Liver (tissue), 3 donors: ENCODE results near the gene DPF3.

Experiments used
- CTCF ChIP-seq: fragments of 150-350 bp; IDR thresholded peaks from 2 replicates; pipeline ENCODE4 v1.5.1; 2017; ENCODE audit warnings: improper control_type of control experiment, low read depth, low read length; ENCODE audit not compliant: missing input control
- REST ChIP-seq: IDR thresholded peaks from 2 replicates; pipeline ENCODE4 v1.6.1; 2016; ENCODE audit warnings: antibody characterized with exemption, mild to moderate bottlenecking
- SP1 ChIP-seq: IDR thresholded peaks from 2 replicates; pipeline ENCODE4 v1.6.1; 2018; ENCODE audit warnings: antibody characterized with exemption, mild to moderate bottlenecking
- TAF1 ChIP-seq: conservative IDR thresholded peaks from 2 replicates; pipeline ENCODE4 v1.6.1; 2016; ENCODE audit warnings: antibody characterized with exemption, mild to moderate bottlenecking
- YY1 ChIP-seq: IDR thresholded peaks from 2 replicates; pipeline ENCODE4 v1.6.1; 2016; ENCODE audit warnings: antibody characterized with exemption, mild to moderate bottlenecking
- donor health status: healthy.
- donor health status: healthy.

GRCh38 chr14:72634691-72635616 is 258.9 kb downstream of the DPF3 start:
- TF ChIP-seq TAF1 (no peak), CTCF (no peak), YY1 (no peak), SP1 (no peak), REST (no peak)
